ENCODE measurements around the gene ERG.

The ERG gene

DNA sequence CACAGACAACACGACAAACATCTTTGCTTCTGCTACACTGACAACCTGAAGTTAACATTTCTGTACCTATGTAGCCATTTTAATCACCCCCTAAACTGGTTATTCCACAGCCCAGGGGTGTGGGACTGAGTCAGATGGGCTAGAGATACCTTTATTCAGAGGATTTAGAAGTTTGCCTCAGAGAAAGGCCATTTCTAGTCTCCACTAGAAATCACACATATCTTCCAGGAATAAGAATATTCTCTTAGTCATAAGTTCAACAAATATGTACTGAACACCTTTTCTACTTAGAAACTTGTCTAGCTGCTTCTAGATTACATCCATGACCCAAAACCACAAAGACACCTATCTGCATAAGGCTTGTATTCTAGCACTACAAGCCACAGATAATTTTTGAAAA lies 38.8 kb downstream of the ERG start:
- Histone ChIP-seq H3K79me2 (ENCODE audit: insufficient read depth, low read length) (peaks cover 100% of the 10 kb centered on the region), H3K9ac (ENCODE audit: low read depth, low read length, poor library complexity, severe bottlenecking) (no peak overlapping the region), H3K4me2 (ENCODE audit: low read depth, low read length, poor library complexity, severe bottlenecking) (no peak overlapping the region), H4K20me1 (ENCODE audit: insufficient read depth, low read length, poor library complexity, severe bottlenecking) (peaks cover 72% of the 10 kb centered on the region), H3K4me1 (ENCODE audit: insufficient read depth, low read length, poor library complexity, severe bottlenecking) (peaks cover 12% of the 10 kb centered on the region), H3K36me3 (ENCODE audit: insufficient read depth, low read length) (peaks cover 54% of the 10 kb centered on the region; the same call in 1 of the 2 replicates), H3F3A (ENCODE audit: low read depth) (no peaks in the 10 kb centered on the region), H3K27me3 (ENCODE audit: insufficient read depth, low read length, poor library complexity, severe bottlenecking) (no peaks in the 10 kb centered on the region), H3K9me2 (replicated peaks; ENCODE audit: low read depth, low read length) (no peaks in the 10 kb centered on the region), H3K4me3 (ENCODE audit: low read length, poor library complexity, severe bottlenecking) (no peak overlapping the region), H3K9me3 (ENCODE audit: insufficient read depth, low read depth, low read length) (no peaks in the 10 kb centered on the region), H2AFZ (ENCODE audit: low read length) (no peak overlapping the region)
- TF ChIP-seq, protein P1, sequence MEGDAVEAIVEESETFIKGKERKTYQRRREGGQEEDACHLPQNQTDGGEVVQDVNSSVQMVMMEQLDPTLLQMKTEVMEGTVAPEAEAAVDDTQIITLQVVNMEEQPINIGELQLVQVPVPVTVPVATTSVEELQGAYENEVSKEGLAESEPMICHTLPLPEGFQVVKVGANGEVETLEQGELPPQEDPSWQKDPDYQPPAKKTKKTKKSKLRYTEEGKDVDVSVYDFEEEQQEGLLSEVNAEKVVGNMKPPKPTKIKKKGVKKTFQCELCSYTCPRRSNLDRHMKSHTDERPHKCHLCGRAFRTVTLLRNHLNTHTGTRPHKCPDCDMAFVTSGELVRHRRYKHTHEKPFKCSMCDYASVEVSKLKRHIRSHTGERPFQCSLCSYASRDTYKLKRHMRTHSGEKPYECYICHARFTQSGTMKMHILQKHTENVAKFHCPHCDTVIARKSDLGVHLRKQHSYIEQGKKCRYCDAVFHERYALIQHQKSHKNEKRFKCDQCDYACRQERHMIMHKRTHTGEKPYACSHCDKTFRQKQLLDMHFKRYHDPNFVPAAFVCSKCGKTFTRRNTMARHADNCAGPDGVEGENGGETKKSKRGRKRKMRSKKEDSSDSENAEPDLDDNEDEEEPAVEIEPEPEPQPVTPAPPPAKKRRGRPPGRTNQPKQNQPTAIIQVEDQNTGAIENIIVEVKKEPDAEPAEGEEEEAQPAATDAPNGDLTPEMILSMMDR (conservative IDR thresholded peaks at IDR 0.05; ENCODE audit: low read length) = no peak
- no peak for TF ChIP-seq EZH2phosphoT487 (IDR thresholded peaks at IDR 0.05; ENCODE audit: borderline replicate concordance)

DNA sequence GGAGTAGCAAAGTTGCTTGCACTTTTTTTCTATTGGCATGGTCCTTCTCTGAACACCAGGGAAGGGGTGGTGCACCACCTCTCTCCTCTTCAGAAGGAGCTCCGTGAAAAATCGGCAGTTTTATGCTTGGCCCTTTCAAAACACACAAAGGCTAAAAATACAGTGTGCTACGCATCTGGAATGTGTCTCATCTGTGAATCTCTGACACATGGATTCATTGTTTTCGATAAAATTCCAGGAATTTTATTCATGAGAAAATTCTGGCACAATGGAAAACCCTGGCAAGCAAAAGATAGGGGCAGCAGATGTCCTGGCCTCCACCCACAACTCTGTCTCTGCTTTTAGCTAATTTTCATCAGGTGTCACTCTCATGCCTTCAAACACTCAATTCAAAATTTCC lies 42.9 kb downstream of the ERG start:
- TF ChIP-seq, protein P1 (conservative IDR thresholded peaks at IDR 0.05; ENCODE audit: low read length) = no peak
- no peak for TF ChIP-seq EZH2phosphoT487 (IDR thresholded peaks at IDR 0.05; ENCODE audit: borderline replicate concordance)
- peaks cover 100% of the 10 kb centered on the region for H3K79me2 ChIP-seq (ENCODE audit: insufficient read depth, low read length)
- H3K9me3 ChIP-seq (ENCODE audit: insufficient read depth, low read depth, low read length) = no peaks in the 10 kb centered on the region

DNA sequence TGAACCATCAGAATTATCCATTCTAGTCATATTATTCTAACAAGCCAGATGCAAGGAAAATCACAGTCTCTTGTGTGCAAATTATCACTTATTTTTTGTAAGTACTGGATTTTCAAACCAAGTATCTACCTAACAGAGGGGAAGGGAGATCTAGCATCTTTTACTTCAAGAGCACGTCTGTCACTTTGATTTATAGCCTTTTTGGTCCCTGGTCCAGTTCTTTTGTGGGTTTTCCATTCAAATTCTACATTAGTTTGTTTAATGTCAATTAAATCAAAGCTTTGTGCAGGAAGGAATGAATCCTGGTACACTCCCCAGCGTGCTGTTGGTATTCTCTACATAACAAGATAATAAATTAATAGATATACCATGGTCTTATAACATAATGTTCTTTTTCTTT lies 43.6 kb downstream of the ERG start:
- no peaks in the 10 kb centered on the region for H3K4me1 ChIP-seq (ENCODE audit: insufficient read depth, low read length, poor library complexity, severe bottlenecking)
- no peak for TF ChIP-seq EZH2phosphoT487 (IDR thresholded peaks at IDR 0.05; ENCODE audit: borderline replicate concordance)
- TF ChIP-seq, protein P1 (conservative IDR thresholded peaks at IDR 0.05; ENCODE audit: low read length) = no peak
- H3K4me2 ChIP-seq (ENCODE audit: low read depth, low read length, poor library complexity, severe bottlenecking) = no peak overlapping the region

More for the DNA sequence above, 42.9 kb downstream of the ERG start:
- Histone ChIP-seq H4K20me1 (ENCODE audit: insufficient read depth, low read length, poor library complexity, severe bottlenecking) (peaks cover 88% of the 10 kb centered on the region), H3K9ac (ENCODE audit: low read depth, low read length, poor library complexity, severe bottlenecking) (no peak overlapping the region), H3F3A (ENCODE audit: low read depth) (no peaks in the 10 kb centered on the region), H3K9me2 (replicated peaks; ENCODE audit: low read depth, low read length) (no peaks in the 10 kb centered on the region), H3K4me3 (ENCODE audit: low read length, poor library complexity, severe bottlenecking) (no peak overlapping the region), H2AFZ (ENCODE audit: low read length) (no peak overlapping the region), H3K4me2 (ENCODE audit: low read depth, low read length, poor library complexity, severe bottlenecking) (no peak overlapping the region), H3K36me3 (ENCODE audit: insufficient read depth, low read length) (peaks cover 55% of the 10 kb centered on the region; the same call in 1 of the 2 replicates), H3K27me3 (ENCODE audit: insufficient read depth, low read length, poor library complexity, severe bottlenecking) (no peaks in the 10 kb centered on the region), H3K4me1 (ENCODE audit: insufficient read depth, low read length, poor library complexity, severe bottlenecking) (peaks cover under 1% of the 10 kb centered on the region)

More for the DNA sequence above, 43.6 kb downstream of the ERG start:
- no peaks in the 10 kb centered on the region for H3F3A ChIP-seq (ENCODE audit: low read depth)
- no peak overlapping the region for H3K4me3 ChIP-seq (ENCODE audit: low read length, poor library complexity, severe bottlenecking)
- H3K9ac ChIP-seq (ENCODE audit: low read depth, low read length, poor library complexity, severe bottlenecking) = no peak overlapping the region
- peaks cover 99% of the 10 kb centered on the region for H3K79me2 ChIP-seq (ENCODE audit: insufficient read depth, low read length)
- H3K9me3 ChIP-seq (ENCODE audit: insufficient read depth, low read depth, low read length) = no peaks in the 10 kb centered on the region
- peaks cover 55% of the 10 kb centered on the region; the same call in 1 of the 2 replicates for H3K36me3 ChIP-seq (ENCODE audit: insufficient read depth, low read length)
- peaks cover 85% of the 10 kb centered on the region for H4K20me1 ChIP-seq (ENCODE audit: insufficient read depth, low read length, poor library complexity, severe bottlenecking)
- H3K9me2 ChIP-seq (replicated peaks; ENCODE audit: low read depth, low read length) = no peaks in the 10 kb centered on the region
- no peaks in the 10 kb centered on the region for H3K27me3 ChIP-seq (ENCODE audit: insufficient read depth, low read length, poor library complexity, severe bottlenecking)
- no peak overlapping the region for H2AFZ ChIP-seq (ENCODE audit: low read length)
